HL-60 (cell line): ENCODE measurements around the gene POLR2C.

Experiments
- DNase-seq, 2 experiments: peaks; one replicate each; pipeline ENCODE4 v3.0.0-alpha.2; 2010 to 2020; ENCODE audit warnings: low read depth in 1 of 2, low spot score in 1 of 2
- H3K27ac ChIP-seq: fragments of 250-450 bp; sonication (Bioruptor Pico); replicated peaks from 2 replicates; pipeline ENCODE4 v1.5.1; 2020; ENCODE audit warnings: mild to moderate bottlenecking, moderate library complexity
- H3K27me3 ChIP-seq: fragments of 250-450 bp; sonication (Bioruptor Pico); 2 replicates; pipeline ENCODE4 v1.5.1; 2021; ENCODE audit warnings: mild to moderate bottlenecking, moderate library complexity; ENCODE audit not compliant: insufficient read depth, poor library complexity, severe bottlenecking
- H3K4me3 ChIP-seq: replicated peaks from 2 replicates; pipeline ENCODE4 v1.5.1; 2011; ENCODE audit warnings: mild to moderate bottlenecking, control low read depth, low read length; ENCODE audit not compliant: insufficient read depth
- GABPA ChIP-seq: IDR thresholded peaks from 2 replicates; pipeline ENCODE4 v1.6.1; 2012; ENCODE audit warnings: low read depth
- POLR2AphosphoS5 ChIP-seq: IDR thresholded peaks from 2 replicates; pipeline ENCODE4 v1.6.1; 2012; ENCODE audit warnings: low read depth
- SPI1 ChIP-seq: IDR thresholded peaks from 2 replicates; pipeline ENCODE4 v1.6.1; 2012; ENCODE audit warnings: low read depth, mild to moderate bottlenecking, borderline replicate concordance
- TF ChIP-seq, protein P1 (sequence below): IDR thresholded peaks from one replicate; pipeline ENCODE4 v1.5.1; 2011; ENCODE audit warnings: low read length, control low read depth, inconsistent platforms; ENCODE audit not compliant: insufficient read depth
- TF ChIP-seq, protein P2 (sequence below): IDR thresholded peaks from 2 replicates; pipeline ENCODE4 v1.6.1; 2012; ENCODE audit warnings: low read depth; ENCODE audit not compliant: insufficient replicate concordance

POLR2C gene

DNA sequence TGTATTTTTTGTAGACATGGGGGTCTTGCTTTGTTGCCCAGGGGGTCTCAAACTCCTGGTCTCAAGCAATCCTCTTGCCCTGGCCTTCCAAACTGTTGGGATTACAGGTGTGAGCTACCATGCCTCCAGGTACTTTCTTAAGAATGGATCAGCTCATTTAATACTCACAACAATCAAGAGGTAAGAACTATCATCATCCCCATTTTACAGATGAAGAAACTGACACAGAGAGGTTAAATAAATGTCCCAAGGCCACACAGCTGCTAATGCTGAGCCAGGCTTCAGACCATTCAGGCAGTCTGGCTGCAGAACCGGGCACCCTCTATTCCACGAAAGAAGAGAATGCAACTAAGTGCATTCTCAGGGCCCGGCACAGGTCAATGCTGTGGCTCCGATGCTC, 51.9 kb downstream of the POLR2C start:
- Histone ChIP-seq H3K4me3 (no peak overlapping the region), H3K27me3 (no peaks in the 10 kb centered on the region), H3K27ac (no peak overlapping the region)
- no peak for DNase-seq
- no peak for TF ChIP-seq GABPA
- no peak for TF ChIP-seq POLR2AphosphoS5
- no peak for TF ChIP-seq SPI1
- TF ChIP-seq, protein P1, sequence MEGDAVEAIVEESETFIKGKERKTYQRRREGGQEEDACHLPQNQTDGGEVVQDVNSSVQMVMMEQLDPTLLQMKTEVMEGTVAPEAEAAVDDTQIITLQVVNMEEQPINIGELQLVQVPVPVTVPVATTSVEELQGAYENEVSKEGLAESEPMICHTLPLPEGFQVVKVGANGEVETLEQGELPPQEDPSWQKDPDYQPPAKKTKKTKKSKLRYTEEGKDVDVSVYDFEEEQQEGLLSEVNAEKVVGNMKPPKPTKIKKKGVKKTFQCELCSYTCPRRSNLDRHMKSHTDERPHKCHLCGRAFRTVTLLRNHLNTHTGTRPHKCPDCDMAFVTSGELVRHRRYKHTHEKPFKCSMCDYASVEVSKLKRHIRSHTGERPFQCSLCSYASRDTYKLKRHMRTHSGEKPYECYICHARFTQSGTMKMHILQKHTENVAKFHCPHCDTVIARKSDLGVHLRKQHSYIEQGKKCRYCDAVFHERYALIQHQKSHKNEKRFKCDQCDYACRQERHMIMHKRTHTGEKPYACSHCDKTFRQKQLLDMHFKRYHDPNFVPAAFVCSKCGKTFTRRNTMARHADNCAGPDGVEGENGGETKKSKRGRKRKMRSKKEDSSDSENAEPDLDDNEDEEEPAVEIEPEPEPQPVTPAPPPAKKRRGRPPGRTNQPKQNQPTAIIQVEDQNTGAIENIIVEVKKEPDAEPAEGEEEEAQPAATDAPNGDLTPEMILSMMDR = no peak
- TF ChIP-seq, protein P2, sequence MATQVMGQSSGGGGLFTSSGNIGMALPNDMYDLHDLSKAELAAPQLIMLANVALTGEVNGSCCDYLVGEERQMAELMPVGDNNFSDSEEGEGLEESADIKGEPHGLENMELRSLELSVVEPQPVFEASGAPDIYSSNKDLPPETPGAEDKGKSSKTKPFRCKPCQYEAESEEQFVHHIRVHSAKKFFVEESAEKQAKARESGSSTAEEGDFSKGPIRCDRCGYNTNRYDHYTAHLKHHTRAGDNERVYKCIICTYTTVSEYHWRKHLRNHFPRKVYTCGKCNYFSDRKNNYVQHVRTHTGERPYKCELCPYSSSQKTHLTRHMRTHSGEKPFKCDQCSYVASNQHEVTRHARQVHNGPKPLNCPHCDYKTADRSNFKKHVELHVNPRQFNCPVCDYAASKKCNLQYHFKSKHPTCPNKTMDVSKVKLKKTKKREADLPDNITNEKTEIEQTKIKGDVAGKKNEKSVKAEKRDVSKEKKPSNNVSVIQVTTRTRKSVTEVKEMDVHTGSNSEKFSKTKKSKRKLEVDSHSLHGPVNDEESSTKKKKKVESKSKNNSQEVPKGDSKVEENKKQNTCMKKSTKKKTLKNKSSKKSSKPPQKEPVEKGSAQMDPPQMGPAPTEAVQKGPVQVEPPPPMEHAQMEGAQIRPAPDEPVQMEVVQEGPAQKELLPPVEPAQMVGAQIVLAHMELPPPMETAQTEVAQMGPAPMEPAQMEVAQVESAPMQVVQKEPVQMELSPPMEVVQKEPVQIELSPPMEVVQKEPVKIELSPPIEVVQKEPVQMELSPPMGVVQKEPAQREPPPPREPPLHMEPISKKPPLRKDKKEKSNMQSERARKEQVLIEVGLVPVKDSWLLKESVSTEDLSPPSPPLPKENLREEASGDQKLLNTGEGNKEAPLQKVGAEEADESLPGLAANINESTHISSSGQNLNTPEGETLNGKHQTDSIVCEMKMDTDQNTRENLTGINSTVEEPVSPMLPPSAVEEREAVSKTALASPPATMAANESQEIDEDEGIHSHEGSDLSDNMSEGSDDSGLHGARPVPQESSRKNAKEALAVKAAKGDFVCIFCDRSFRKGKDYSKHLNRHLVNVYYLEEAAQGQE = no peak

DNA sequence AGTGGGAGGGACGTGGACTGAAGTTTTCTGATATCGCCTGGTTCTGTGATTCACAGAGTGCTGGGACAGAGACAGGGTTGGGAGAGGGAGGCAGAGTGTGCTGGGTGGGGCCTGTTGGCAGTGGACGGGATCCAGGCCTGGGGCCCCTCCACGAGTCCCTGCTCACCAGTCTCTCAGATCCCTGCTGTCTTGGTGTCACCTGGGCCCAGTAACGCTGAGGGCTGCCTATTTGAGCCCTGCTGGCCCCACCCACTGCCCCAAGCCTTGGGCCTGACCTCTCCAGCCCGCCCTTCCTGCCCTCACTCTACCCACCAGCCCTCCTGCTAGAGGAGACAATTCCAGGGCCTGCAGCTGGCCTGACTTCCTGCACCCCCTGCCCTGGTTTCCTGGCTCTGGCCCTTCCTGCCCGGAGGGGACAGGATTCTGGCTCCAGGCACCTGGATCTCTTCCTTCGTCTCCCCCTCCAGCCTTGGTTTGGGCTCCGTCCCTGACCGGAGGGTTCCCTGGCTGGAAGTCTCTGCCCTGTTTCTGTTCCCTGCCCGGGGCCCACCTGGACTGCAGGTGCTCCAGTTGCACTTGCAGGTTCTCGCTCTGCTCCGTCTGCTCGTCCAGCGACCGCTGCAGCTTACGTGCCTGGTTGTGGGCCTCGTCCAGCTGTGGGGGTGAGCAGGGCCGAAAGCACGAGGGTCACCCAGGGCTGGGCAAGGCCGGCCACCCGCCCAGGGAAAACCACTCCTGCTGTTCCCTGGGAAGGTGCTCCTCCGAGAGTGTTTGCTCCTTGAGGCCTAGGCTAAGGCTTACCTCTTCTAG, 52.5 kb downstream of the POLR2C start:
- Histone ChIP-seq H3K27ac (no peak overlapping the region), H3K4me3 (no peak overlapping the region), H3K27me3 (no peaks in the 10 kb centered on the region)
- TF ChIP-seq POLR2AphosphoS5 (no peak), SPI1 (no peak), GABPA (no peak)
- TF ChIP-seq, protein P2 = no peak
- TF ChIP-seq, protein P1 = no peak
- no peak for DNase-seq

DNA sequence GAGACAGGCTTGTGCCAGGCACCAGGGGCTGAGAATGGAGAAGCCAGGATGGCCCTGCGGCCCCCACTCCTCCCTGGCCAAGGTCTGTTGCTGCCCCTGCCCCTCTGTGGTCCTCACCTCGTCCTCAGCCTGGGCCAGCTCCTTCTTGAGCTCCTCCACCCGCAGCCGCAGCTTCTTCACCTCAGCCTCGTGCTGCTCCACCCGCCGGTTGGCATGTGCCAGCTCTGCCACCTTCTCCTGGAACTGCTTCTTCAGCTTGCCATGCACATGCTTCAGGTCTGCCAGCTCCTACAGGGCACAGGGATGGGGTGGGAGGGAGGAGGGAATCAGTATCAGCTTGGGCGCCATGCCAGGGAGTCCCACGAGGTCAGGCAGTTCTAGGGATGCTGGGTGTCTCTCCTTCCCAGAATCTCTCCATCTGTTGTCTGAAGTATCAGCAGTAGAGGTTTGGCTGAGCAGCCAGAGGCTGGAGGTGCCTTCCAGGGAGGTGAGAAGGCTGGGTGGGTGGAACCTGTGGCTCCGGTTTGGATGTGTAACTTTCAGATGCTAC, 53.8 kb downstream of the POLR2C start:
- H3K4me3 ChIP-seq = no peak overlapping the region
- TF ChIP-seq, protein P2 = no peak
- no peak for TF ChIP-seq GABPA
- TF ChIP-seq, protein P1 = no peak
- TF ChIP-seq SPI1 = no peak
- no peak for TF ChIP-seq POLR2AphosphoS5
- no peaks in the 10 kb centered on the region for H3K27me3 ChIP-seq
- DNase-seq = no peak
- no peak overlapping the region for H3K27ac ChIP-seq
